ENCODE measurements around the gene MTCL3.

MTCL3 gene

DNA sequence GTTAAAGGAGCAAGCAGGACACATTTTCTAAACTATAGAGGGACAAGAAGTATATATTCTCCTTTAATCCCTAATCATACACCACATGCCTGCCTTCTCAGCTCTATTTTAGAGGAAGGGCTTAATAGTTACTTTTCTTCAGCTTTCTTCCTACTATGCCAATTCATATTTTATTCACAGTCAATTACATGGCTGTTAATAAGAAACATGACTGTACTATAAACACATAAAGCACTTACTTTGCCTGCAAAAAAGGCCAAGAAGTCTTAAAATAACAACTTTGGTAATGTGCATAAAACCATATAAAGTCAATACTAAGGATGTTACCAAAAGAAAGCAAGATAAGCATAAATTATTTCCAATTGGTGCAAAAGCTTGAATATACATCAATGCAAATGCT lies 66.3 kb downstream of the MTCL3 start:
- dilution Hi-C loops (cut with MboI; ENCODE audit: extremely low pct_ligation_motif_present, low sequenced_read_pairs) = no loop called here
- no peak overlapping the region for H3K27ac ChIP-seq (ENCODE audit: insufficient read depth, low read depth, low read length)
- H4K20me1 ChIP-seq (replicated peaks; ENCODE audit: control insufficient read depth, extremely low read depth, insufficient read depth, low read length) = no peaks in the 10 kb centered on the region
- intact Hi-C loops (cut with micrococcal nuclease) = no loop called here
- no peaks in the 10 kb centered on the region for H3K4me1 ChIP-seq (ENCODE audit: control insufficient read depth, extremely low read depth, insufficient read depth, low read length)
- DNase-seq (ENCODE audit: low read depth, low spot score) (no peak), FAIRE-seq (no peak)
- no peaks in the 10 kb centered on the region for H3K9me1 ChIP-seq (replicated peaks; ENCODE audit: control insufficient read depth, extremely low read depth, insufficient read depth, low read length)
- no peak overlapping the region for H3K9ac ChIP-seq (replicated peaks; ENCODE audit: extremely low read depth, insufficient read depth, low read length)
- no peaks in the 10 kb centered on the region for H3K79me2 ChIP-seq (ENCODE audit: control insufficient read depth, insufficient read depth, low read length)
- no peak overlapping the region for H3K4me3 ChIP-seq (replicated peaks in 1 of 3; ENCODE audit: insufficient read depth in 1 of 3, low read depth in 1 of 3, low read length in 3 of 3)
- ChIA-PET CTCF (interaction anchor here (0.7 to 1.2 kb wide), 3 partner anchors 10 to 148 kb away, joined by 3 to 4 read pairs (median 3); no protein-coding TSS in a partner anchor), POLR2A (no interaction called here)
- no peak overlapping the region for H2AFZ ChIP-seq (ENCODE audit: low read depth, low read length)
- H3K4me2 ChIP-seq (ENCODE audit: insufficient read depth, low read length) = no peak overlapping the region
- no TSS peak for BruUV-seq (replicated peaks)
- H3K27me3 ChIP-seq (ENCODE audit: control insufficient read depth in 2 of 2, insufficient read depth in 2 of 2, low read length in 2 of 2) = peaks cover 0 to 4% of the 10 kb centered on the region in 2 experiments
- H3K9me3 ChIP-seq (replicated peaks; ENCODE audit: control insufficient read depth, insufficient read depth, low read length) = no peaks in the 10 kb centered on the region
- TF ChIP-seq FOS (IDR thresholded peaks at IDR 0.05; ENCODE audit: borderline replicate concordance, insufficient read depth, low read length) = no peak
- no peak for TF ChIP-seq POLR2AphosphoS5 (IDR thresholded peaks at IDR 0.05; ENCODE audit: insufficient read depth, low read depth, low read length)
- TF ChIP-seq GATA2 (IDR thresholded peaks at IDR 0.05; ENCODE audit: insufficient read depth, insufficient read length, low read depth, low read length) = no peak
- no peak for TF ChIP-seq EZH2 (IDR thresholded peaks at IDR 0.05; ENCODE audit: borderline replicate concordance, low read depth, low read length, severe bottlenecking)
- no peak for TF ChIP-seq JUN (IDR thresholded peaks at IDR 0.05; ENCODE audit: borderline replicate concordance, insufficient read depth, insufficient read length, low read depth)
- no peak for TF ChIP-seq POLR2A (IDR thresholded peaks at IDR 0.05; ENCODE audit: low read depth, low read length)
- TF ChIP-seq, protein P1, sequence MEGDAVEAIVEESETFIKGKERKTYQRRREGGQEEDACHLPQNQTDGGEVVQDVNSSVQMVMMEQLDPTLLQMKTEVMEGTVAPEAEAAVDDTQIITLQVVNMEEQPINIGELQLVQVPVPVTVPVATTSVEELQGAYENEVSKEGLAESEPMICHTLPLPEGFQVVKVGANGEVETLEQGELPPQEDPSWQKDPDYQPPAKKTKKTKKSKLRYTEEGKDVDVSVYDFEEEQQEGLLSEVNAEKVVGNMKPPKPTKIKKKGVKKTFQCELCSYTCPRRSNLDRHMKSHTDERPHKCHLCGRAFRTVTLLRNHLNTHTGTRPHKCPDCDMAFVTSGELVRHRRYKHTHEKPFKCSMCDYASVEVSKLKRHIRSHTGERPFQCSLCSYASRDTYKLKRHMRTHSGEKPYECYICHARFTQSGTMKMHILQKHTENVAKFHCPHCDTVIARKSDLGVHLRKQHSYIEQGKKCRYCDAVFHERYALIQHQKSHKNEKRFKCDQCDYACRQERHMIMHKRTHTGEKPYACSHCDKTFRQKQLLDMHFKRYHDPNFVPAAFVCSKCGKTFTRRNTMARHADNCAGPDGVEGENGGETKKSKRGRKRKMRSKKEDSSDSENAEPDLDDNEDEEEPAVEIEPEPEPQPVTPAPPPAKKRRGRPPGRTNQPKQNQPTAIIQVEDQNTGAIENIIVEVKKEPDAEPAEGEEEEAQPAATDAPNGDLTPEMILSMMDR (IDR thresholded peaks at IDR 0.05; ENCODE audit: extremely low read depth in 1 of 2, insufficient read depth in 1 of 2, low read depth in 1 of 2, low read length in 2 of 2) = no peak
- no peak for TF ChIP-seq MYC (IDR thresholded peaks at IDR 0.05; ENCODE audit: low read depth, low read length)
- TF ChIP-seq, protein P2, sequence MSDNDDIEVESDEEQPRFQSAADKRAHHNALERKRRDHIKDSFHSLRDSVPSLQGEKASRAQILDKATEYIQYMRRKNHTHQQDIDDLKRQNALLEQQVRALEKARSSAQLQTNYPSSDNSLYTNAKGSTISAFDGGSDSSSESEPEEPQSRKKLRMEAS (IDR thresholded peaks at IDR 0.05; ENCODE audit: insufficient read depth, insufficient read length) = no peak
- H3K36me3 ChIP-seq (ENCODE audit: control insufficient read depth in 2 of 2, extremely low read depth in 1 of 2, insufficient read depth in 2 of 2, low read length in 2 of 2) = no peaks in the 10 kb centered on the region
